HG02970 (cell line): ENCODE data around the gene ENO3.

ENCODE experiments used
- ATAC-seq: cut with Tn5 transposase; IDR thresholded peaks from one replicate; pipeline ENCODE4 v1.9.1; 2021; ENCODE audit warnings: mild to moderate bottlenecking, moderate library complexity, moderate number of reproducible peaks; ENCODE audit not compliant: unreplicated experiment, low FRiP score

The ENO3 gene

GRCh38 chr17:4999430-5000093 is 48.6 kb downstream of the ENO3 start:
- ATAC-seq = no peak

GRCh38 chr17:5000237-5000639 is 49.3 kb downstream of the ENO3 start:
- no peak for ATAC-seq

- no peak for ATAC-seq
Observed at GRCh38 chr17:5002121-5002788, 51.3 kb downstream of the ENO3 start.

DNA sequence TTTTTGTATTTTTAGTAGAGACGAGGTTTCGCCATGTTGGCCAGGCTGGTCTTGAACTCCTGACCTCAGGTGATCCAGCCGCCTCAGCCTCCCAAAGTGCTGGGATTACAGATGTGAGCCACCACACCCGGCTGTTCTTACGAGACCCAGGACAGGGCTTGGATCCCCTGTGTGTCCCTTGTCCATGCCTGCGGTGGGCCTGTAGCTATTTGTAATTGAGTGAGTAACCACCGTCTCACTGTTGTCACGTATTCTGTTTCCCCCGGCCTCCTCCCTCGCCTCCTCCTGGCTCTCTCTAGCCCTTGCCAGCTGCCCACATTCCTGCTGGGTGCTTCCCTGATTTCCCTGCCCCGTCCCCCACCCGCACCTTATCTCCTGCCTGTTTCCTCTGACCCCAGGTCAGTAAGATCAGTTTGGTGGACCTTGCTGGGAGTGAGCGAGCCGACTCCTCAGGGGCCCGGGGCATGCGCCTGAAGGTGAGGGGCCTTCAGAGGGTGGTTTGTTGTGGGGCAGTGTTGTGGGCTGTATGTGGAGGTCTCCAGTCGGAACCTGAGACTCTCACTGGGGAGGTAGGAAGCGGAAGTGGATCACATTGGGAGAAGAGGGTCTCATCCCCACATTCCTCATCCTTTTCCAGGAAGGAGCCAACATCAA is 52.4 kb downstream of the ENO3 start:
- no peak for ATAC-seq
